HepG2 (cell line): ENCODE results near the gene MAML1. TPM values are rescaled to one million over a fixed set of nuclear protein-coding genes. Genes with fewer than 3 reads are reported as not detected.
A peak's percentile ranks its signal among the peaks of the same experiment; 100 is the strongest.

ENCODE experiments used
- GABPB1 ChIP-seq: IDR thresholded peaks from 2 replicates; pipeline ENCODE4 v1.6.1; 2016; ENCODE audit warnings: mild to moderate bottlenecking, missing genetic modification reagents, moderate library complexity, missing compliant biosample characterization
- KMT2A ChIP-seq: sonication (generic); formaldehyde crosslinking; IDR thresholded peaks from 2 replicates; pipeline ENCODE4 v1.4.0; 2020; ENCODE audit warnings: missing genetic modification reagents
- PHB2 ChIP-seq: fragments of 450-650 bp; IDR thresholded peaks from 2 replicates; pipeline ENCODE4 v1.6.1; 2018; ENCODE audit not compliant: partially characterized antibody
- TBX2 ChIP-seq: sonication (generic); formaldehyde crosslinking; IDR thresholded peaks from 2 replicates; pipeline ENCODE4 v1.5.0; 2020; ENCODE audit warnings: missing genetic modification reagents, mild to moderate bottlenecking, borderline replicate concordance
- ZNF570 ChIP-seq: sonication (generic); formaldehyde crosslinking; IDR thresholded peaks from 2 replicates; pipeline ENCODE4 v1.4.0; 2020; ENCODE audit warnings: mild to moderate bottlenecking, missing genetic modification reagents, borderline replicate concordance
- ZNF749 ChIP-seq: sonication (generic); formaldehyde crosslinking; IDR thresholded peaks from 2 replicates; pipeline ENCODE4 v1.8.0; 2022; ENCODE audit warnings: mild to moderate bottlenecking, missing genetic modification reagents, moderate library complexity, borderline replicate concordance
- polyA plus RNA-seq, 8 experiments: library from polyadenylated mRNA; depleted of rRNA in 3 of 8; stranded (reverse) in 7 of 8; unstranded in 1 of 8; fragments of >200 nt; fragmentation: Illumina TruSeq in 4 of 8; extraction: Trizol in 4 of 8; gene quantifications; 2 replicates each; pipeline versions ENCODE4 v1.2.1 to v1.2.3, GENCODE V29; 2011 to 2016; ENCODE audit warnings: low read depth in 4 of 8, missing spikeins in 1 of 8, mixed read lengths in 1 of 8; ENCODE audit not compliant: insufficient read depth in 1 of 8
- total RNA-seq, 5 experiments: library from RNA; depleted of rRNA; stranded (reverse); fragments of >200 nt; fragmentation: Illumina TruSeq; extraction: Trizol; gene quantifications; 2 replicates each; pipeline ENCODE4 v1.2.3, GENCODE V29; 2016; ENCODE audit warnings: low read depth in 1 of 5
- TF ChIP-seq, protein P1 (sequence below): sonication (generic); formaldehyde crosslinking; conservative IDR thresholded peaks from 2 replicates; pipeline ENCODE4 v1.4.0; 2020; ENCODE audit warnings: missing genetic modification reagents
- TF ChIP-seq, protein P2 (sequence below): sonication (generic); formaldehyde crosslinking; IDR thresholded peaks from 2 replicates; pipeline ENCODE4 v1.4.0; 2020; ENCODE audit warnings: missing genetic modification reagents
- TF ChIP-seq, protein P3 (sequence below): fragments of 450-650 bp; IDR thresholded peaks from 2 replicates; pipeline ENCODE4 v1.6.1; 2017; ENCODE audit warnings: mild to moderate bottlenecking
- TF ChIP-seq, protein P4 (sequence below): sonication (generic); formaldehyde crosslinking; IDR thresholded peaks from 2 replicates; pipeline ENCODE4 v1.4.0; 2020; ENCODE audit warnings: missing genetic modification reagents
- TF ChIP-seq, protein P5 (sequence below): sonication (generic); formaldehyde crosslinking; IDR thresholded peaks from 2 replicates; pipeline ENCODE4 v1.5.0; 2020; ENCODE audit warnings: mild to moderate bottlenecking, missing genetic modification reagents, borderline replicate concordance
- TF ChIP-seq, protein P6 (sequence below): sonication (generic); formaldehyde crosslinking; IDR thresholded peaks from 2 replicates; pipeline ENCODE4 v1.8.1; 2023; ENCODE audit warnings: mild to moderate bottlenecking, moderate library complexity, missing genetic modification reagents
- TF ChIP-seq, protein P7 (sequence below): sonication (generic); formaldehyde crosslinking; IDR thresholded peaks from 2 replicates; pipeline ENCODE4 v1.5.1; 2020; ENCODE audit warnings: mild to moderate bottlenecking, missing genetic modification reagents, moderate library complexity

The MAML1 gene
- total and polyA plus RNA-seq, 2 of the 13 experiments (the other 11 are each of a cell fraction or from before 2014, with no cell fraction given): 10.0 to 10.8 TPM

DNA sequence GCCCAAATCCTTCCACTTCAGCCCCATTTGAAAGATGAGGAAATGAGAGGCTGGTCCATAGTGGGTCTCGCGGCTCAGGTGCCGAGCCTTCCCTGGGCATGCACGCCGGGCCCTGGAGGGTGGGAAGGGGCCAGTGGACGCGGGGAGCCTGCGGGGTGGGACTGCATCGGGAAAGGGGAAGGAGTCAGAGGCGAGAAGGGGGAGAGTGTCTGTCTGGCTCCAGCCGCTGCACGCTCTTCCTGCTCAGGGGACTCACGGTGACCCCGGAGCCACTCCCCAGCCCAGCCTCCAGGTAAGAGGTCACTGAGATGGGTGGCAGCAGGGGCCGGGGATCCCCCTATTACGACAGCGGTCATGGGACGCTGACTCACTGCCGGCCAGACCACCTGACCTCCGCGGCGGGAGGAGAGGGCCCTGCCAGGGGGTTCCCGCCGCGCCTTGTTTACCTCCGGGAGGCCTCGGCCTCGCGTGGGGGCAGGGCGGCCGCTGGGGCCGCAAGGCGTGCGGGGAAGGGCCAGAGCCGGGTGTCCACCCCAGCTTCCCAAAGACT lies 86.2 kb downstream of the MAML1 start (continued):
- TF ChIP-seq, protein P1, sequence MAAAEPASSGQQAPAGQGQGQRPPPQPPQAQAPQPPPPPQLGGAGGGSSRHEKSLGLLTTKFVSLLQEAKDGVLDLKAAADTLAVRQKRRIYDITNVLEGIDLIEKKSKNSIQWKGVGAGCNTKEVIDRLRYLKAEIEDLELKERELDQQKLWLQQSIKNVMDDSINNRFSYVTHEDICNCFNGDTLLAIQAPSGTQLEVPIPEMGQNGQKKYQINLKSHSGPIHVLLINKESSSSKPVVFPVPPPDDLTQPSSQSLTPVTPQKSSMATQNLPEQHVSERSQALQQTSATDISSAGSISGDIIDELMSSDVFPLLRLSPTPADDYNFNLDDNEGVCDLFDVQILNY (CRISPR knock-in tag): peak; percentile 92
- TF ChIP-seq ZNF749 (CRISPR knock-in tag) (peak; percentile 91; the same call in 1 of the 2 replicates), KMT2A (CRISPR knock-in tag) (peak; percentile 54), TBX2 (CRISPR knock-in tag) (peak; percentile 66; the same call in 1 of the 2 replicates), PHB2 (no peak), ZNF570 (CRISPR knock-in tag) (peak; percentile 77; the same call in 1 of the 2 replicates), GABPB1 (CRISPR knock-in tag) (peak; percentile 87)
- TF ChIP-seq, protein P2, sequence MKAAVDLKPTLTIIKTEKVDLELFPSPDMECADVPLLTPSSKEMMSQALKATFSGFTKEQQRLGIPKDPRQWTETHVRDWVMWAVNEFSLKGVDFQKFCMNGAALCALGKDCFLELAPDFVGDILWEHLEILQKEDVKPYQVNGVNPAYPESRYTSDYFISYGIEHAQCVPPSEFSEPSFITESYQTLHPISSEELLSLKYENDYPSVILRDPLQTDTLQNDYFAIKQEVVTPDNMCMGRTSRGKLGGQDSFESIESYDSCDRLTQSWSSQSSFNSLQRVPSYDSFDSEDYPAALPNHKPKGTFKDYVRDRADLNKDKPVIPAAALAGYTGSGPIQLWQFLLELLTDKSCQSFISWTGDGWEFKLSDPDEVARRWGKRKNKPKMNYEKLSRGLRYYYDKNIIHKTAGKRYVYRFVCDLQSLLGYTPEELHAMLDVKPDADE (CRISPR knock-in tag): no peak; the same call in 1 of the 2 replicates
- TF ChIP-seq, protein P3, sequence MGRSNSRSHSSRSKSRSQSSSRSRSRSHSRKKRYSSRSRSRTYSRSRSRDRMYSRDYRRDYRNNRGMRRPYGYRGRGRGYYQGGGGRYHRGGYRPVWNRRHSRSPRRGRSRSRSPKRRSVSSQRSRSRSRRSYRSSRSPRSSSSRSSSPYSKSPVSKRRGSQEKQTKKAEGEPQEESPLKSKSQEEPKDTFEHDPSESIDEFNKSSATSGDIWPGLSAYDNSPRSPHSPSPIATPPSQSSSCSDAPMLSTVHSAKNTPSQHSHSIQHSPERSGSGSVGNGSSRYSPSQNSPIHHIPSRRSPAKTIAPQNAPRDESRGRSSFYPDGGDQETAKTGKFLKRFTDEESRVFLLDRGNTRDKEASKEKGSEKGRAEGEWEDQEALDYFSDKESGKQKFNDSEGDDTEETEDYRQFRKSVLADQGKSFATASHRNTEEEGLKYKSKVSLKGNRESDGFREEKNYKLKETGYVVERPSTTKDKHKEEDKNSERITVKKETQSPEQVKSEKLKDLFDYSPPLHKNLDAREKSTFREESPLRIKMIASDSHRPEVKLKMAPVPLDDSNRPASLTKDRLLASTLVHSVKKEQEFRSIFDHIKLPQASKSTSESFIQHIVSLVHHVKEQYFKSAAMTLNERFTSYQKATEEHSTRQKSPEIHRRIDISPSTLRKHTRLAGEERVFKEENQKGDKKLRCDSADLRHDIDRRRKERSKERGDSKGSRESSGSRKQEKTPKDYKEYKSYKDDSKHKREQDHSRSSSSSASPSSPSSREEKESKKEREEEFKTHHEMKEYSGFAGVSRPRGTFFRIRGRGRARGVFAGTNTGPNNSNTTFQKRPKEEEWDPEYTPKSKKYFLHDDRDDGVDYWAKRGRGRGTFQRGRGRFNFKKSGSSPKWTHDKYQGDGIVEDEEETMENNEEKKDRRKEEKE: no peak
- TF ChIP-seq, protein P4, sequence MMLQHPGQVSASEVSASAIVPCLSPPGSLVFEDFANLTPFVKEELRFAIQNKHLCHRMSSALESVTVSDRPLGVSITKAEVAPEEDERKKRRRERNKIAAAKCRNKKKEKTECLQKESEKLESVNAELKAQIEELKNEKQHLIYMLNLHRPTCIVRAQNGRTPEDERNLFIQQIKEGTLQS: peak; percentile 99
- TF ChIP-seq, protein P5, sequence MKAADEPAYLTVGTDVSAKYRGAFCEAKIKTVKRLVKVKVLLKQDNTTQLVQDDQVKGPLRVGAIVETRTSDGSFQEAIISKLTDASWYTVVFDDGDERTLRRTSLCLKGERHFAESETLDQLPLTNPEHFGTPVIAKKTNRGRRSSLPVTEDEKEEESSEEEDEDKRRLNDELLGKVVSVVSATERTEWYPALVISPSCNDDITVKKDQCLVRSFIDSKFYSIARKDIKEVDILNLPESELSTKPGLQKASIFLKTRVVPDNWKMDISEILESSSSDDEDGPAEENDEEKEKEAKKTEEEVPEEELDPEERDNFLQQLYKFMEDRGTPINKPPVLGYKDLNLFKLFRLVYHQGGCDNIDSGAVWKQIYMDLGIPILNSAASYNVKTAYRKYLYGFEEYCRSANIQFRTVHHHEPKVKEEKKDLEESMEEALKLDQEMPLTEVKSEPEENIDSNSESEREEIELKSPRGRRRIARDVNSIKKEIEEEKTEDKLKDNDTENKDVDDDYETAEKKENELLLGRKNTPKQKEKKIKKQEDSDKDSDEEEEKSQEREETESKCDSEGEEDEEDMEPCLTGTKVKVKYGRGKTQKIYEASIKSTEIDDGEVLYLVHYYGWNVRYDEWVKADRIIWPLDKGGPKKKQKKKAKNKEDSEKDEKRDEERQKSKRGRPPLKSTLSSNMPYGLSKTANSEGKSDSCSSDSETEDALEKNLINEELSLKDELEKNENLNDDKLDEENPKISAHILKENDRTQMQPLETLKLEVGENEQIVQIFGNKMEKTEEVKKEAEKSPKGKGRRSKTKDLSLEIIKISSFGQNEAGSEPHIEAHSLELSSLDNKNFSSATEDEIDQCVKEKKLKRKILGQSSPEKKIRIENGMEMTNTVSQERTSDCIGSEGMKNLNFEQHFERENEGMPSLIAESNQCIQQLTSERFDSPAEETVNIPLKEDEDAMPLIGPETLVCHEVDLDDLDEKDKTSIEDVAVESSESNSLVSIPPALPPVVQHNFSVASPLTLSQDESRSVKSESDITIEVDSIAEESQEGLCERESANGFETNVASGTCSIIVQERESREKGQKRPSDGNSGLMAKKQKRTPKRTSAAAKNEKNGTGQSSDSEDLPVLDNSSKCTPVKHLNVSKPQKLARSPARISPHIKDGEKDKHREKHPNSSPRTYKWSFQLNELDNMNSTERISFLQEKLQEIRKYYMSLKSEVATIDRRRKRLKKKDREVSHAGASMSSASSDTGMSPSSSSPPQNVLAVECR (CRISPR knock-in tag): peak; percentile 96
- TF ChIP-seq, protein P6, sequence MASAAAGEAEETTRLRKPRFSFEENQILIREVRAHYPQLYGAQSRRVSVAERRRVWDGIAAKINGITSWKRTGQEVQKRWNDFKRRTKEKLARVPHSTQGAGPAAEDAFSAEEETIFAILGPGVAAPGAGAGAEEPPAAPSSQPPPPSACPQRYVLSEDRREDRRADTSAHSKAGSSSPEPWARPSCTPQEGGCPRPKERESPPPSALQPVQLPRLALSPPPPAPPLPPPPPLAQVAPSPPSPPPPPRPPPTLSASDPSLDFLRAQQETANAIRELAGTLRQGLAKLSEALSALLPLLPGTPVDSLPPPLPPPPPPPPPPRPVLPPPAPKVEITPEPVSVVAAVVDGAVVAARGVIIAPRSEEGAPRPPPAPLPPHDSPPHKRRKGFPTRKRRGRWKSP: no peak
- TF ChIP-seq, protein P7, sequence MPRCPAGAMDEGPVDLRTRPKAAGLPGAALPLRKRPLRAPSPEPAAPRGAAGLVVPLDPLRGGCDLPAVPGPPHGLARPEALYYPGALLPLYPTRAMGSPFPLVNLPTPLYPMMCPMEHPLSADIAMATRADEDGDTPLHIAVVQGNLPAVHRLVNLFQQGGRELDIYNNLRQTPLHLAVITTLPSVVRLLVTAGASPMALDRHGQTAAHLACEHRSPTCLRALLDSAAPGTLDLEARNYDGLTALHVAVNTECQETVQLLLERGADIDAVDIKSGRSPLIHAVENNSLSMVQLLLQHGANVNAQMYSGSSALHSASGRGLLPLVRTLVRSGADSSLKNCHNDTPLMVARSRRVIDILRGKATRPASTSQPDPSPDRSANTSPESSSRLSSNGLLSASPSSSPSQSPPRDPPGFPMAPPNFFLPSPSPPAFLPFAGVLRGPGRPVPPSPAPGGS (CRISPR knock-in tag): peak; percentile 100
